Measurements from ENCODE around the gene CHD2.
A peak's percentile ranks its signal among the peaks of the same experiment; 100 is the strongest.

Gene CHD2

DNA sequence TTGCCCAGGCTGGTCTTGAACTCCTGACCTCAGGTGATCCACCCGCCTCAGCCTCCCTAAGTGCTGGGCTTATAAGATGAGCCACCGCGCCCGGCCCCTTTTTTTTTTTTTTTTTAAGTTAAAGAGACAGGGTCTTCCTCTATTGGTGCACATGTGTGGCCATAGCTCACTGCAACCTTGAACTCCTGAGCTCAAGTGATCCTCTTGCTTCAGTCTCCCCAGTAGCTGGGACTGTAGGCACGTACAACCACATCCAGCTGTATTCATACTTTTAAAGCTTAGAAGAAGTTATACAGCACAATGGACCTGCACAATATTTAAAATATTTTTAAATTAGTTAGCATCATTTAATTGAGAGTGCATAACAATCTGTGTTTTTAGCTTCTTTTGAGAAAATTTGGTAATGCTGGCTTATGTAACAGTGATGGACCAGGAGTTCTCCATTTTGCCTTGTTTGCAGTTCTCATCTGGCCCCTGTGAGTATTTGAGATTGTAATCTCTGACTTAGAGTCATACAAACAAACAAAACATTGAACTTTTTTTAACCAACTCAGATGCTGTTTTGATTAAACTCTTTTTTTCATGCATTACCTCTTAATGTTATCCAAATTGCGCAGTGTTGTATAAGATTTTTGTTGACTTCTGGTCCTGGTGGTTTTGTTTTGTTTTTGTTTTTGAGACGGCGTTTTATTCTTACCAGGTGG lies 33.0 kb downstream of the CHD2 start:
- no peak for DNase-seq (ENCODE audit: low spot score)

DNA sequence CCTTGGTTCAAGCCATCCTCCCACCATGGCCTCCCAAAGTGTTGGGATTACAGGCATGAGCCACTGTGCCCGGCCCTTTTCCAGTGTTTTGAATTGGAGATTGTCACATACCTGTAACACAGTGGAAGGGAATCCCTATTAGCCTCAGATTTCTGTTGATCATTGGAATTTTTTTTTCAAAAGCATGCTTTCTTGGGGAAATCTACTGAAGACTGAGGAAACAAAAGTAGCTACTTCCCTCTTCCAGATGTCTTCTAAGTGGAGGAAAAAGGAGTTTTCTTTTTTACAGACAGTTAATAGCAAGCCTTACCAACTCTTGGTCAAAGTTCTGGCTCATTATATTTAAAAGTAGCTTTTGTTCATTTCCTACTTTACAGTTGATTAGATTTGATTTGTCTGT lies 33.7 kb downstream of the CHD2 start:
- DNase-seq (ENCODE audit: low spot score), result no peak

DNA sequence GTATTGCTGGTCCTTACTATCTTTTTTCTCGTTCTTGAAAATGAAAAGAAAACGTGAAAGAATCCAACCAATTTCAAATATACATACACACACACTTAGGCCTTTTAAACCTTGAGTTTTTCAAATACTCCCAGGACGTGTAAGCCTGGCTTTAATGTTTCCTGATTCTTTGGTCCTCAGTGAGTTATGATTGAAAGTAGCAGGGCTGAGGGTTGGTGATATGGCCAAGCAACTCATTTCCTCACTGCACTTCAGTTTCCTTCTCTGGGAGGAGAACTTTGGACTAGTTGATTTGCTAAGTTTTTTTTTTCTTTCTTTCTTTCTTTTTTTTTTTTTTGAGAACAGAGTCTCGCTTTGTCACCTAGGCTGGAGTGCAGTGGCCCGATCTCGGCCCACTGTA lies 34.6 kb downstream of the CHD2 start:
- no peak for DNase-seq (ENCODE audit: low spot score)

DNA sequence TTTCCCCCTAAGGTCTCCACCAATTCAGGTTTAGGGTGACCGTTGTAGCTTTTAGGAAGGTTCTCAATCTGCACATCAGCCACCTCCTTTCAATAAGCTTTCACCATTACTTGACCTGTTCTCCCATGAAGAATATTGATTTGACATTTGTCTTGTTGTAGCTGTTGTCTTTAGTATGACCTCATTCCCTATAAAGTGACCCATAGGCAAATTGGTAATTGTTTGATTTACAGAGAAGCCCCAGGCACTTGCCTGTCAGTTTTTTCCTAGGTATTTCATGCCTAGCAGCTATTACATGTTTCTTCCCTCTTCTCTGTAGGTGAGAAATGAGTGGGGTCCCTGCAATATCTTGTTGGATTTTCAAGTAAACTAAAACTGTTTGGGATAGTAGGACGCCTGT lies 36.0 kb downstream of the CHD2 start:
- DNase-seq (ENCODE audit: low spot score), result no peak

DNA sequence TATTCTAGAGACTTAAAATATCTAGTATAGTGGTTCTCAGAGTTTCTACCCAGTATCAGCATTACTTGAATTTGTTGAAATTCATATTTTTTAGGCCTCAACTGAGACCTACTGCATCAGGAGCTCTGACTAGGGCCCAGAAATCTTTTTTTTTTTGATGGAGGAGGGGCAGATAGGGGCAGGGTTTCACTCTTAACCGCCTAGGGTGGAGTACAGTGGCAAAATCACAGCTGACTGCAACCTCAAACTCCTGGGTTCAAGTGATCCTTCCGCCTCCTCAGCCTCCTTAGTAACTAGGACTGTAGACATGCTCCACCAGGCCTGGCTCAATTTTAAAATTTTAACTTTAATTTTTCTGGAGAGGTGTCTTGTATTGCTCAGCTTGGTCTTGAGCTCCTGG lies 36.6 kb downstream of the CHD2 start:
- DNase-seq (ENCODE audit: low spot score), result no peak

DNA sequence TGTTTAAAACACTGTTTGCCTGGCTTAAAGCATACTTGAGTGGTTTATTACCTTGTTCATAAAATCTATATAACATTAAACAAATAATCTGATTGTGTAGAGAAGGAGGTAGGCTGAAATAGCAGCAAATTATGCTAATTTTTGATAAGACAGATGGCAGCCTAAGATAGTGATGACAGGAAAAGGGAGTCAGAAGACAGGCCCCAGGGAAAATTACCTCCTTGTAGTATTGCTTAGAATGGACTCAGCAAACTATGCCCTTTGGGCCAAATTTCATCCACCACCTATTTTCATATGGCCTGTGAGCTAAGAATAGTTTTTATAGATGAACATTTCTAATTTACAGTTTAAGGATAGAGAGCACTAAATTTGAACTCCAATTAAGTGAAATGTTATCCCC lies 37.8 kb downstream of the CHD2 start:
- DNase-seq (ENCODE audit: low spot score), result no peak

DNA sequence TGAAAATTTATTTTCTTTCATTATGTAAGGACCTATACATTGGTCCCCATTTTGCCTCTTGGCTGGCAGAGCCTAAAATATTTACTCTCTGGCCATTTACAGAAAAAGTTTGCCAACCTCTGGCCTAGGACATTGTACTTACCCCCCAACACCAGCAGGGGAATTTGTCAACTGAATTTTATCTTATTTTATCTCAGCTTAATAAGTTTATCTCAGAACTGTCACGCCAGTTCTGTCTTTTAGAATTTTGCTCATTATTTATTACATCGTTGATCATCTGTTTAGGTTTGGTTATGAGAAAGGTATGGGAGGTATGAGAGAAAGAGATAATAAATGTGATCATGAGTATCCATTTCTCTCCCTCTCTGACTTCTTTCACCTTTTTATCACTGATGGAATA lies 38.3 kb downstream of the CHD2 start:
- no peak for DNase-seq (ENCODE audit: low spot score)

DNA sequence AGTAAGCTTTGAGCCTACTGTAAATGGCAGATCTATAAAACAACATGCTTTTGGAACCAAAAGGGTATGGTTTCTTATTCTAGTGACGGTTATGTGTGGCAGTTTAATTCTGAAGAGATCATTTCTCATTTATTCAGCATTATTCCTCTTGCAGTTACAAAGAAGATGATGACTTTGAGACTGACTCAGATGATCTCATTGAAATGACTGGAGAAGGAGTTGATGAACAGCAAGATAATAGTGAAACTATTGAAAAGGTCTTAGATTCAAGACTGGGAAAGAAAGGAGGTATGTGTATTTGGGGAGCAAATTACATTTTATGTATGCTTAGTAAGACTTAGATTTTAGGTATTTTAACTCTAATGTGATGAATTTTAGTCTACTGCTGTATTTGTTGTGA lies 41.5 kb downstream of the CHD2 start:
- no peak for DNase-seq (ENCODE audit: low spot score)

DNA sequence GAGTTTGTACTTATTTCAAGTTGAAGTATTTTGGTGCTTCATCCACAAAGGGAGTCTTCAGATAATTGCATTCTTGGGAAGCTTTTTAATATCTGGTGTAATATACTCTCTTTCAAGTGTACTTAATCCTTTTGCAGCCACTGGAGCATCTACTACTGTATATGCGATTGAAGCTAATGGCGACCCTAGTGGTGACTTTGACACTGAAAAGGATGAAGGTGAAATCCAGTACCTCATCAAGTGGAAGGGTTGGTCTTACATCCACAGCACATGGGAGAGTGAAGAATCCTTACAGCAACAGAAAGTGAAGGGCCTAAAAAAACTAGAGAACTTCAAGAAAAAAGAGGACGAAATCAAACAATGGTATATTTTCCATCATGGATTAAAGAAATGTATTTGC lies 42.6 kb downstream of the CHD2 start:
- DNase-seq (ENCODE audit: low spot score), result no peak

DNA sequence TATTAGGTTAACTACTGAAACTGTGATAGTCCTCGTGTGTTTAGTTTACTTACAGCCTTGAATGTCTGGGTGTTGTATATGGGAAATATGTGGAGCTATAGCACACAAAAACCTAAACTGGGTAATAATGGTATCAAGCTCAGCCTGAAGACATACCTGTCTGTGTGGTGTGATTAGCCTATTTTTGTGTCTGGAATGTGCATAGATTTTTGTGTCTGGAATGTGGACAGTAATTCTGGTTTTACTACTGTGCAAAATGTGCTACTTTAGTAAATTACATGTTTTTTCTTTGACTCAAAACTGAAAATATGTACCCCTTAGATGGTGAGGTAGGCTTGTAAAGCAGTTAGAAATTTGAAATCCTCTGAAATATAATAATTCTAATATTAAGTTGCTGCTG lies 43.5 kb downstream of the CHD2 start:
- no peak for DNase-seq (ENCODE audit: low spot score)

DNA sequence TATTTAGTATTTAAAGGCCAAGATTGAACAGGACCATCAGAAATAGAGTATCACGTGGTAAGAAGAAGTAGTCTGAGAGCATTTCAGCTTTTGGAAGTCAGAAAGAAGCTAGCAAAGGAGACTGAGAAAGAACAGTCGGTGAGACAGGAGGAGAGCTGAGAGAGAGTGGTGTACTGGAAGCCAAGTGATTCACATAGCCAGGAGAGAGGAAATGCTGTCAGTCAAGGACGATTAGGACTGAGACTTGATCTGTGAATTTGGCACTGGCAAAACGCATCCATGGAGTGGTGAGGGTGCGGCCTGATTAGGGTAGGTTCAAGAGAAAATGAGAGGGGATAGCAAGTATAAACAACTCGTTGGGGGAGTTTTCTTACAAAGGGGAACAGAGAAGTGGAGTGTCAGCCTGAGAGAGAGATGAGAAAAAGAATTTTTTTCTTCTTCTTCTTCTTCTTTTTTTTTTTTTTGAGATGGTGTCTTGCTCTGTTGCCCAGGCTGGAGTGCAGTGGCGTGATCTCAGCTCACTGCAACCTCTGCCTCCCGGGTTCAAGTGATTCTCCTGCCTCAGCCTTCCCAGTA lies 44.9 kb downstream of the CHD2 start:
- no peak for DNase-seq (ENCODE audit: low spot score)

DNA sequence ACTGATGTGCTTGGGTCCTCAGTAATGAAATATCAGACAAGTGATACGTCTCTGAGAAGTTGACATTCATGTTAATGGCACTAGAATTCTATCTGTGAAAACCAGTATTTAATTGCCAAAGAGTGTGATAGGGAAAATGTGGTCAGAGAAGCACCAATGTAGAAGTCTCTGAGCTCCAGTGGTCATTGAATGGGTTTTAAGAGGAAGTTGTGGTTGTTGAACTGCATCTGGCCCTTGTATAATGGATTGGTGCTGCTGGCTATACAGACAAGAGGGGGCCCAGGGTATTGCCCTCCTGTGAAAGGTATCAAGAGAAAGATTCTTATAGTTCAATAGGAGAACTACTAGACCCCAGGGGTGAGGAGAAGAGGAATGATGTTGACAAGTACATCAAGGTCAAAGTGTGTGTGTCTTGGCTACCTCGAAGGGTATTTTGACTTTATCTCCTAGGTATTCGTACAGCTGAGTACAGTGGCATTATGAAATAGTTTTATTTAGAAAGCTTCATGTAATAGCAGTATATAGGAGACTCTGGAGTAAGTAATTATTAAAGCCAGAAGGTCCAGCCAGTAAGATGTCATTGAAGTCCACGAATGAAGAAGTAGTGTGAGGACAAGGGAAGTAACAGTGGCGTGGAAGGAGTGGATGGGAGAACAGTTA lies 47.1 kb downstream of the CHD2 start:
- DNase-seq (ENCODE audit: low spot score), result no peak

DNA sequence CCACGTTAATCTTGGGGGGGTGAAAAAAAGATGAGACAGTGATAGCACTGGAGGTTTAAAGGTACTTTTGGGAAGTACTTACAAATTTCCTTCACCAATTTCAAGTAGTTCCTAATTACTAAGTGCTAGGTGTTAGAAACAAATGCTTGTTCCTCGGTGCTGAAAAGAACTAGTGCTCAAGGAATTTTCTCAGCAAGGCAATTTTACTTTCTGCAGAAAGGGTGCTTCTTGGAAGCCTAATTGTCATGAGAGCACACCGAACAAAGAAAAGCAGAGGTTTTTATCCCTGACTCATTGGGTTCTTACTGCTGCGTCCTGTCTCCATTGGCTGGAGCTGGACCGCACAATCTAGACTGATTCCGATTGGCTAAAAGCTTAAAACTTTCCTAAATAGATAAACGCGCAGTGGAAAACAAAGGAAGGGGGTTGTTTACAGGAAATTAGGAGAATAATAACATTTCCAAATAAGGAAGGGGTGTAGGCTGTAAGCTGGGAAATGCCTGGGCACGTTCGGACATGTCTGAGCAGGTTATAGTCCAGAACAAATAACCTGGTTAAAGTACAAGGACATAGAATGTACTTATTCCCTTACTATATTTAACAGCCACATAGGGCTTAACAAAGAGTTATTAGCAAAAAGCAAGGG lies 49.6 kb downstream of the CHD2 start:
- DNase-seq (ENCODE audit: low spot score), result no peak

DNA sequence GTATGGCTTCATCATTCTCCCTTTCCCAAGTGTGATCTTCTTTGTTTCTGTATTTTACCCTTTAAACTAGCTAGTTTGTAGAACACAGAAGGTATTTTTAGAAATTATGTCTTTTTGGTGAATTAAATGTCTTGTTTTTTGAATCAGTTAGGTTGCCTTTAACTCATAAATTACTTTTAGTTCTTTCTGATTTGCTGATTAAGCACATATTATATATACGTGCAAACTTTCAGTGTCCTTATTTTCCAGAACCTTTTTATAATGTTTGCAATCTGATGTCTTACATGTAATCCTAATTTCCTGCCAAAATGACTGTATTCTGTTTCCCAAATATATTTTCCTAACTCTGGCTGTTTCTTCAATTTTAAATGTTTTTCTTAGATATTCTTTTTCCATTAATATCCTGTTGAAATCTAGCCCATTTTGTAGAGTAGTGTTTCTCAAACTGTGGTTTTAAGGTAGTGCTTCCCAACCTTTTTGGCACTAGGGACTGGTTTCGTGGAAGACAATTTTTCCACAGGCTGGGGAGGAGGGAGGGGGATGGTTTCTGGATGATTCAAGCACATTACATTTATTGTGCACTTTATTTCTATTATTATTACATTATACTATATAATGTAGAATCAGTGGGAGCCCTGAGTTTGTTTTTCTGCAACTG lies 51.8 kb downstream of the CHD2 start:
- DNase-seq (ENCODE audit: low spot score), result no peak

DNA sequence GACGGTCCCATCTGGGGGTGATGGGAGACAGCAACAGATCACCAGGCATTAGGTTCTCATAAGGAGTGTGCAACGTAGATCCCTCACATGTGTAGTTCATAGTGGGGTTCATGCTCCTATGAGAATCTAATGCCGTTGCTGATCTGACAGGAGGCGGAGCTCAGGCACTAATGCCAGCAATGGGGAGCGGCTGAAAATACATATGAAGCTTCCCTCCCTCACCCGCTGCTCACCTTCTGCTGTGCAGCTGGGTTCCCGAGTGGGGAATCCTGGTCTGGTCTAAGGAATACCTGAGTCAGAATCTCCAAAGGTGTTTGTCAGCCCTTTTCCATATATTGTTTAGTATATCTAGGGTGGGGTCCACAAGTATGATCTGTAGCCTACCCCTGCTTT lies 52.3 kb downstream of the CHD2 start:
- DNase-seq (ENCODE audit: low spot score), result no peak

DNA sequence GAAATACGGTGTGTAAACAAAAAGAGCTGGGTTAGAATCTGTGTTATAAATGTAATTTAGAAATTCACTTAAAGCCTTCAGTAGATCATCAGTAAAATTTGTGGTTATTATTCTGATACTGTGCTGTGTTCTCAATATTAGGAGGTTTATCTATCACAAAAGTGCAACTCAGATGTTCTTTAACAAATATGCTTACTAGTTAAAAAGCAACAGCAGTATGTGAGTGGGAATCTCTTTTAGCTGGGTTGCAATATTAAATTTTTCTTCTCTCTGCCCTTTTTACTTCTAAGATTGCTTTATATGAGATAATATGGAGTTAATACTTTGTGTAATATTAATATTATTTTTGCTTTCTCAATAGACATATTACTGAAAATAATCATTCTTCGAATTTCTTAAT lies 53.4 kb downstream of the CHD2 start:
- no peak for DNase-seq (ENCODE audit: low spot score)

DNA sequence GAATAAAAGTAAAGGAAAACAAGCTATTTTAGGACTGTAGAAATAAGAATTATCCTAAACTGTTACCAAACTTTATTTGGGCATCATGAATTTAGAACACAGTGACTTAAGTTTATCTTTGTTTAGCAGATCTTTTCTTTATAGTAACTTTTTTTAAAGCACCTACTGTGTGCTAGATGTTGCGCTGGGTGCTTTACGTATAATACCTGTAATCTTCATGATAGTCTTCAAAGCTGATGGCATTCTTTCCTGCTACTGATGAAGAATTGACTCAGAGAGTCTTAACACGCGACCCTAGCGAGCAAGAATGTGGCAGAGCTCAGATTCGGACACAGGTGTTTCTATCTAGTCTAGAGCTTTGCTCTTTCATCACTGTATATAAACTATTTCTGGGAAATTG lies 53.9 kb downstream of the CHD2 start:
- DNase-seq (ENCODE audit: low spot score), result no peak

DNA sequence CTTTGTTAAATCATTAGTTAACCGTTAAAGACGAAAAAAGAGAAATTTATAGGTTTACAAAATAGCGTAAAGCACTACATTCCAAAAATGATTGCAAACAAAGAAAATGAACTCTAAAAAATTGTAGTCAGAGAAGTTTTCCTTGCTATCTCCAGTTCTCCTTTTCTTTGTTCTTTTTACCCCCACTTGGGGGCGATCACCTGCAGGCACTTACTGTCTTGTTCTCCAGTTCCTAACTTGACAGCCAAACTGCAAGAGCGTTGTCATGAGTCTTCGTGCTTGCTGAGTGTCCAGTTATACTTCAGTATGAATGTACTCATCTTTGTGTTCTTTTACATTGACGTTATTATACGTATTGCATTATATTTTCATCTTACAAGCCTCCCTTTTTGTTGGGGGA lies 54.5 kb downstream of the CHD2 start:
- DNase-seq (ENCODE audit: low spot score), result no peak

DNA sequence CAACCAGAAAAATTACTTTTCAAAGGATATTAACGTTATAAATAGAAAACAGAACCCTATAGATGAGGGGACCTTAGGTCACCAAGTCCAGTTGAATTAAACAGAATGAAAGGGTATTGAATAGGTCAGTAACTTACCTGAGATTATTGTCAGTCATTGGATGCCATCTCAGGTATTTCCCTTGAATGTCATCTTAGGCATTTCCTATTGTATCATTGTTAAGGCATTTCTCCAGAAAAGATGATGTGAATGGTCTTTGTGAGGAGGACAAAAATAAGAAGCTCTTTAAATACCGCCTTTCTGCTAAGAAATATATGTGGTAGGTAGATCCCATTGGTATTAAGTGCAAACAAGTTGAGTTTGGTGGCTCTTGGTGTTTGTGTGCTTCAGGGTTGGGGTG lies 55.6 kb downstream of the CHD2 start:
- no peak for DNase-seq (ENCODE audit: low spot score)

DNA sequence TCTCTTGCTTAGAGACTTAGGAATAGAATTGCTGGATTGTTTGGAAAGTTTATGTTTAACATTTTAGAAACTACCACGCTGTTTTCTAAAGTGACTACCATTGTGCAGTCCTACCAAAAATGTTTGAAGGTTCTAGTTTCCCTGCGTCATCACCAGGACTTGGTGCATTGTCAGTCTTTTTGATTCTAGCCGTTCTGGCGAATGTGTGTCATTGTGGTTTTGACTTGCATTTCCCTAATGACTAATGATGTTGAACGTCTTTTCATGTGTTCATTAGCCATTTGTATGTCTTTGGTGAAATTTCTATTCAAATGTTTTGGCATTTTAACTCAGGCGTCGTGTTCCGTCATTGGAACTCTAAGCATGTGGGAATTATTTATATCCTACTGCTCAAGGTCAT lies 58.0 kb downstream of the CHD2 start:
- DNase-seq (ENCODE audit: low spot score), result peak; percentile 74

DNA sequence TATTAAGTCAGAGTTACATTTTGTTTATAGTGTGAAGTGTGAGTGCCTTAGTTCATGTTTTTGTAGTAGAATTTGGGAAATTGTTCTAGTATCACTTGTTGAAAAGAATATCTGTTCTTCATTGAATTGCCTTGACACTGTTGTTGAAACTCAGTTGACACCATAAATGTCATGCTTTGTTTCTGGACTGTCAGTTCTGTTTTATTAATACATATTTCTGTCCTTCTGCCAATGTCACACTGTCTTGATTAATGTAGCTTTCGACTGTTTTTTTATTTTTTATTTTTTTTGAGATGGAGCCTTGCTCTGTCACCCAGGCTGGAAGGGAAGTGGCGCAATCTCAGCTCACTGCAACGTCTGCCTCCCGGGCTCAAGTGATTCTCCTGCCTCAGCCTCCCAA lies 59.1 kb downstream of the CHD2 start:
- DNase-seq (ENCODE audit: low spot score), result no peak

DNA sequence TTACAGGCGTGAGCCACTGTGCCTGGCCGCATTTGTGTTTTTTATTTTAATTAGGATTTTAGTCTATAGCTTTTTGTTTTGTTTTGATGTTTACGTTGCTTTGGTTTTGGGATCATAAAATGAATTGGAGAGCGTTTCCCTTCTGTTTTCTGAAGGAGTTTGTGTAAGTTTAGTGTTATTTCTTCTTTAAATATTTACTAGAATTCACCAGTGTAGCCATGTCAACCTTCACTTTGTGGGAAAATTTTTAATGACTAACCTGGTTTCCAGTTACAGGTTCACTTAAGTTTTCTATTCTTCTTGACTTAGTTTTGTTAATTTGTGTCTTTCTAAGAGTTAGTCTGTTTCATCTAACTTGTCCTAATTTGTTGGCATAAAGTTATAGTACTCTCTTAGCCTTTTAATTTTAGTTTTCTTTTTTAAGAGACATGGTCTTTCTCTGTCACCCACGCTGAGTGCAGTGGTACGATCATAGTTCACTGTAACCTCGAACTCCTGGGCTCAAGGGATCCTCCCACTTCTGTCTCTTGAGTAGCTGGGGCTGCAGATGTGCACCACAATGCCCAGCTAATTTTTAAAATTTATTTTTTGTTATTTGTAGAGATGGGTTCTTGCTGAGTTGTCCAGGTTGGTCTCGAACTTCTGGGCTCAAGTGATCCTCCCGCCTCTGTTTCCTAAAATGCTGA lies 61.0 kb downstream of the CHD2 start:
- no peak for DNase-seq (ENCODE audit: low spot score)
